ENCODE results near the gene ZNF624. TPM values are rescaled to one million over a fixed set of nuclear protein-coding genes. Genes with fewer than 3 reads are reported as not detected.

Gene ZNF624
- total RNA-seq, 2 donors from 2014 or later: 3.5 to 8.7 TPM

DNA sequence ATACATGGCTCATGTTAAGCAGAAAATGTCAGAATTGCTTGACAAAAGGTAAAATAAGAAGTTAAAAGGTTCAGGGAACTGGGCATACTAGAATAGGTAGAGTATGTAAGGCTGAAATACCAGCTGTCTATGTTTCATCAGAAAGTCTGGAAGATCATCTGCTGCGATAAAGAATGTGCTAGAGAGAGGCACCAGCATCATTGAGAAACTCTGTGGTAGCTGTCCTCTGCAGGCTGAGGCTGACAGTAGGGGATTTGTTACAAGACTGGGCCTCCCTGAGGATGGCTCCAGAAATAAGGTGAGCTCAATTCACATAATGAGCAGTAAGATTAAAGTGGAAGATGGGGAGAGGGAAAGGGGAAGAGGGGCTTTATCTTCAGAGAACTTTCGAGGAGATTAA, 80.2 kb downstream of the ZNF624 start:
- peaks cover 38% of the 10 kb centered on the region for H3K27me3 ChIP-seq (ENCODE audit: control insufficient read depth, insufficient read depth, low read length, poor library complexity, severe bottlenecking)
- no peak for DNase-seq
- no peak overlapping the region for H3K9ac ChIP-seq (ENCODE audit: extremely low read depth, low read length, poor library complexity, severe bottlenecking)
- H3K36me3 ChIP-seq (ENCODE audit: control insufficient read depth, insufficient read depth, low read length): no peaks in the 10 kb centered on the region
- Mint-ChIP-seq H3K27me3 (ENCODE audit: insufficient read depth) (peaks cover 65% of the 10 kb centered on the region), H3K36me3 (ENCODE audit: low read depth) (no peaks in the 10 kb centered on the region), H3K4me1 (no peaks in the 10 kb centered on the region), H3K9me3 (no peaks in the 10 kb centered on the region), H3K27ac (no peak overlapping the region), H3K4me3 (no peak overlapping the region)
- TF ChIP-seq, protein P1, sequence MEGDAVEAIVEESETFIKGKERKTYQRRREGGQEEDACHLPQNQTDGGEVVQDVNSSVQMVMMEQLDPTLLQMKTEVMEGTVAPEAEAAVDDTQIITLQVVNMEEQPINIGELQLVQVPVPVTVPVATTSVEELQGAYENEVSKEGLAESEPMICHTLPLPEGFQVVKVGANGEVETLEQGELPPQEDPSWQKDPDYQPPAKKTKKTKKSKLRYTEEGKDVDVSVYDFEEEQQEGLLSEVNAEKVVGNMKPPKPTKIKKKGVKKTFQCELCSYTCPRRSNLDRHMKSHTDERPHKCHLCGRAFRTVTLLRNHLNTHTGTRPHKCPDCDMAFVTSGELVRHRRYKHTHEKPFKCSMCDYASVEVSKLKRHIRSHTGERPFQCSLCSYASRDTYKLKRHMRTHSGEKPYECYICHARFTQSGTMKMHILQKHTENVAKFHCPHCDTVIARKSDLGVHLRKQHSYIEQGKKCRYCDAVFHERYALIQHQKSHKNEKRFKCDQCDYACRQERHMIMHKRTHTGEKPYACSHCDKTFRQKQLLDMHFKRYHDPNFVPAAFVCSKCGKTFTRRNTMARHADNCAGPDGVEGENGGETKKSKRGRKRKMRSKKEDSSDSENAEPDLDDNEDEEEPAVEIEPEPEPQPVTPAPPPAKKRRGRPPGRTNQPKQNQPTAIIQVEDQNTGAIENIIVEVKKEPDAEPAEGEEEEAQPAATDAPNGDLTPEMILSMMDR (conservative IDR thresholded peaks at IDR 0.05): no peak
- H3K4me1 ChIP-seq (ENCODE audit: control insufficient read depth, insufficient read depth, low read length): no peaks in the 10 kb centered on the region
- no peak overlapping the region for H3K4me3 ChIP-seq (ENCODE audit: low read length)
- H3K9me3 ChIP-seq (ENCODE audit: control insufficient read depth, low read length): no peaks in the 10 kb centered on the region
- 80 to 90% methylated on average over 2 of the region's 2 CpGs for WGBS, 2 experiments (ENCODE audit: insufficient coverage in 1 of 2, insufficient read length in 1 of 2)
- no peak overlapping the region for H3K27ac ChIP-seq (ENCODE audit: low read depth, low read length)

Other genes with a start within 250 kb of the ZNF624 start
- gene TRPV2, start 238.3 kb downstream of the ZNF624 start, total RNA-seq: 1 to 10 TPM in 1 of 2 donors, under 1 TPM in 1; 0.51 to 1.1 TPM
- 1 to 10 TPM; 3.2 to 5.0 TPM for gene LRRC75A, start 161.7 kb downstream of the ZNF624 start, total RNA-seq
- gene ZNF287, start 84.6 kb downstream of the ZNF624 start, total RNA-seq: 10 to 100 TPM in 1 of 2 donors, 1 to 10 TPM in 1; 6.9 to 16.4 TPM
- gene CCDC144A, start 36.4 kb upstream of the ZNF624 start, total RNA-seq: 1 to 10 TPM in 1 of 2 donors, under 1 TPM in 1; 0.81 to 1.3 TPM

Measured in endodermal cell (in vitro differentiated cells).